CD14-positive monocyte (primary cell): ENCODE measurements around the gene NSD1. TPM values are rescaled to one million over a fixed set of nuclear protein-coding genes. Genes with fewer than 3 reads are reported as not detected.
A peak's percentile ranks its signal among the peaks of the same experiment; 100 is the strongest.

Source experiments
- DNase-seq, 3 donors: peaks; one replicate each; pipeline ENCODE4 v3.0.0-alpha.2; 2011 to 2022
- H2AFZ ChIP-seq: 2 replicates; pipeline ENCODE4 v1.6.0; 2012; ENCODE audit warnings: mild to moderate bottlenecking, low read depth, low read length, inconsistent platforms; ENCODE audit not compliant: insufficient read depth, poor library complexity, severe bottlenecking
- H3K27ac ChIP-seq, 2 donors: 1 replicate in 1 of 2; 2 replicates in 1 of 2; pipeline ENCODE4 v1.5.1; 2012 to 2013; ENCODE audit warnings: low read length in 2 of 2, control low read depth in 1 of 2, inconsistent platforms in 1 of 2, low read depth in 1 of 2, mild to moderate bottlenecking in 1 of 2
- H3K27me3 ChIP-seq, 2 donors: one replicate each; pipeline versions ENCODE4 v1.6.0 to v1.6.1; 2011 to 2013; ENCODE audit warnings: low read length in 2 of 2; ENCODE audit not compliant: control insufficient read depth in 2 of 2, insufficient read depth in 2 of 2
- H3K36me3 ChIP-seq, 2 donors: replicated peaks in 1 of 2; 1 replicate in 1 of 2; 2 replicates in 1 of 2; pipeline versions ENCODE4 v1.5.1 to v1.6.1; 2012 to 2013; ENCODE audit warnings: low read length in 2 of 2, control low read depth in 1 of 2, inconsistent platforms in 1 of 2, mild to moderate bottlenecking in 1 of 2; ENCODE audit not compliant: insufficient read depth in 2 of 2, control insufficient read depth in 1 of 2
- H3K4me1 ChIP-seq, 2 donors: 1 replicate in 1 of 2; 2 replicates in 1 of 2; pipeline versions ENCODE4 v1.5.1 to v1.6.1; 2012 to 2013; ENCODE audit warnings: low read length in 2 of 2, control low read depth in 1 of 2, inconsistent platforms in 1 of 2, mild to moderate bottlenecking in 1 of 2, moderate library complexity in 1 of 2; ENCODE audit not compliant: insufficient read depth in 2 of 2, control insufficient read depth in 1 of 2
- H3K4me2 ChIP-seq: replicated peaks from 2 replicates; pipeline ENCODE3; 2012; ENCODE audit warnings: low read length, moderate library complexity, mild to moderate bottlenecking; ENCODE audit not compliant: poor library complexity, severe bottlenecking; ENCODE audit errors: extremely low read depth
- H3K4me3 ChIP-seq, 3 experiments: fragments of 200-600 bp in 1 of 3; sonication (generic) in 1 of 3; replicated peaks in 1 of 3; 1 replicate in 2 of 3; 2 replicates in 1 of 3; pipeline ENCODE4 v1.5.1; 2011 to 2013; ENCODE audit warnings: low read length in 3 of 3, mild to moderate bottlenecking in 3 of 3, control low read depth in 2 of 3, low read depth in 2 of 3, inconsistent platforms in 1 of 3, moderate library complexity in 1 of 3
- H3K79me2 ChIP-seq: 2 replicates; pipeline ENCODE4 v1.6.0; 2012; ENCODE audit warnings: mild to moderate bottlenecking, control low read depth, inconsistent platforms, low read length, moderate library complexity; ENCODE audit not compliant: insufficient read depth
- H3K9ac ChIP-seq: 2 replicates; pipeline ENCODE4 v1.6.0; 2017; ENCODE audit warnings: low read length, mild to moderate bottlenecking; ENCODE audit not compliant: insufficient read depth, poor library complexity, severe bottlenecking
- H3K9me3 ChIP-seq, 2 donors: replicated peaks in 1 of 2; 1 replicate in 1 of 2; 2 replicates in 1 of 2; pipeline versions ENCODE4 v1.5.1 to v1.6.1; 2012 to 2013; ENCODE audit warnings: low read length in 2 of 2, control low read depth in 1 of 2; ENCODE audit not compliant: control insufficient read depth in 1 of 2, insufficient read depth in 1 of 2
- H4K20me1 ChIP-seq: 2 replicates; pipeline ENCODE4 v1.6.0; 2012; ENCODE audit warnings: mild to moderate bottlenecking, low read length, control low read depth, moderate library complexity; ENCODE audit not compliant: insufficient read depth
- H3K27ac Mint-ChIP-seq, 7 donors: one replicate each; pipeline ENCODE4 v1.8.0; 2020; ENCODE audit warnings: mild to moderate bottlenecking in 7 of 7, mixed read lengths in 7 of 7, moderate library complexity in 6 of 7, inconsistent platforms in 2 of 7
- H3K27me3 Mint-ChIP-seq, 3 donors: one replicate each; pipeline ENCODE4 v1.8.0; 2021 to 2022; ENCODE audit warnings: low read depth in 3 of 3, mild to moderate bottlenecking in 3 of 3, mixed read lengths in 3 of 3, moderate library complexity in 3 of 3, inconsistent platforms in 1 of 3
- H3K36me3 Mint-ChIP-seq, 2 donors: one replicate each; pipeline ENCODE4 v1.8.0; 2020; ENCODE audit warnings: mixed read lengths in 2 of 2, inconsistent platforms in 1 of 2, mild to moderate bottlenecking in 1 of 2
- H3K4me1 Mint-ChIP-seq: one replicate; pipeline ENCODE4 v1.8.0; 2020; ENCODE audit warnings: mild to moderate bottlenecking, mixed read lengths
- H3K4me3 Mint-ChIP-seq, 2 donors: one replicate each; pipeline ENCODE4 v1.8.0; 2020; ENCODE audit warnings: mild to moderate bottlenecking in 2 of 2, mixed read lengths in 2 of 2, moderate library complexity in 1 of 2
- H3K9me3 Mint-ChIP-seq, 7 donors: one replicate each; pipeline ENCODE4 v1.8.0; 2020 to 2022; ENCODE audit warnings: mixed read lengths in 7 of 7, mild to moderate bottlenecking in 6 of 7, moderate library complexity in 6 of 7, inconsistent platforms in 2 of 7
- CTCF ChIP-seq: fragments of 200-600 bp; IDR thresholded peaks from one replicate; pipeline ENCODE4 v1.8.0; 2022; ENCODE audit warnings: antibody characterized with exemption, mild to moderate bottlenecking
- WGBS: methylation state at CpG from one replicate; pipeline ENCODE4 v1.1.5; 2013; ENCODE audit warnings: missing lambda C conversion rate; ENCODE audit not compliant: insufficient coverage; 5-methylcytosine and 5-hydroxymethylcytosine counted together
- intact Hi-C, 2 donors: fragments of 100-400 bp; cut with micrococcal nuclease; formaldehyde crosslinking; loops; one replicate each; pipeline versions ENCODE4 v1.15.0 to v1.15.1; 2023
- polyA plus RNA-seq, 3 donors: library from polyadenylated mRNA; depleted of rRNA in 1 of 3; unstranded in 2 of 3; stranded (reverse) in 1 of 3; fragments of 300-500 nt in 2 of 3; fragments of >200 nt in 1 of 3; fragmentation: Illumina TruSeq in 2 of 3; gene quantifications; 1 replicate in 2 of 3; 2 replicates in 1 of 3; pipeline ENCODE4 v1.2.3, GENCODE V29; 2012 to 2021

Gene NSD1
- polyA plus RNA-seq, 3 donors, result 12.6 to 31.9 (median 19.0) TPM

- Mint-ChIP-seq H3K27ac (no peak overlapping the region), H3K4me3 (no peak overlapping the region), H3K27me3 (peaks cover 0 to 1% (median 0%) of the 10 kb centered on the region in 3 donors), H3K9me3 (no peaks in the 10 kb centered on the region), H3K4me1 (peaks cover 17% of the 10 kb centered on the region), H3K36me3 (peaks cover 17 to 34% of the 10 kb centered on the region in 2 donors)
- peaks cover 0 to 20% of the 10 kb centered on the region in 2 donors for H3K4me1 ChIP-seq
- WGBS, result no CpG with 5 or more reads among the region's 3 CpGs
- no peaks in the 10 kb centered on the region for H3K27me3 ChIP-seq
- no peaks in the 10 kb centered on the region for H3K9me3 ChIP-seq
- no peak overlapping the region for H2AFZ ChIP-seq
- no peak for DNase-seq
- peaks cover 85% of the 10 kb centered on the region for H4K20me1 ChIP-seq
- no peak overlapping the region for H3K27ac ChIP-seq
- H3K4me3 ChIP-seq, result no peak overlapping the region
- peaks cover 18 to 38% of the 10 kb centered on the region in 2 donors for H3K36me3 ChIP-seq
- no peak for TF ChIP-seq CTCF
- no peak overlapping the region for H3K9ac ChIP-seq
- intact Hi-C loops, result loop anchor here in 1 of 2 donors (5.0 kb wide), 1 partner anchor 71 kb away; no protein-coding TSS in a partner anchor
- H3K4me2 ChIP-seq, result no peak overlapping the region
- peaks cover 93% of the 10 kb centered on the region for H3K79me2 ChIP-seq
These were observed 49.6 kb downstream of the NSD1 start for GRCh38 chr5:177183142-177183541.

GRCh38 chr5:177183766-177184360 is 50.3 kb downstream of the NSD1 start:
- Histone ChIP-seq H3K4me3 (no peak overlapping the region), H3K27ac (peak overlapping the region in 1 of 2 donors; percentile 68), H3K4me1 (peaks cover 0 to 20% of the 10 kb centered on the region in 2 donors), H3K9ac (no peak overlapping the region), H3K4me2 (no peak overlapping the region), H3K36me3 (peaks cover 21 to 42% of the 10 kb centered on the region in 2 donors), H3K27me3 (no peaks in the 10 kb centered on the region), H2AFZ (no peak overlapping the region), H3K79me2 (peaks cover 93% of the 10 kb centered on the region), H4K20me1 (peaks cover 85% of the 10 kb centered on the region), H3K9me3 (no peaks in the 10 kb centered on the region)
- no peak for TF ChIP-seq CTCF
- H3K27me3 Mint-ChIP-seq, result peaks cover 0 to 1% (median 0%) of the 10 kb centered on the region in 3 donors
- intact Hi-C loops, result loop anchor here in 1 of 2 donors (5.0 kb wide), 1 partner anchor 72 kb away; no protein-coding TSS in a partner anchor
- no CpG with 5 or more reads among the region's 3 CpGs for WGBS
- peak overlapping the region in 1 of 2 donors; percentile 50 for H3K4me3 Mint-ChIP-seq
- H3K9me3 Mint-ChIP-seq, result no peaks in the 10 kb centered on the region
- H3K36me3 Mint-ChIP-seq, result peaks cover 19 to 41% of the 10 kb centered on the region in 2 donors
- peaks cover 17% of the 10 kb centered on the region for H3K4me1 Mint-ChIP-seq
- DNase-seq, result no peak
- H3K27ac Mint-ChIP-seq, result peak overlapping the region in 5 of 7 donors; percentile 17 to 76 (median 60)
